GM23338 (cell line): ENCODE results near the gene TRA2A. TPM values are rescaled to one million over a fixed set of nuclear protein-coding genes. Genes with fewer than 3 reads are reported as not detected.
"Not testable (repeated sequence)": the region's sequence is repeated elsewhere in the genome, so short reads cannot be mapped to it uniquely, and the experiment has no call there.

Source experiments
- ATAC-seq: fragments of 200-7000 bp; cut with Tn5 transposase; 3 replicates; pipeline ENCODE4 v1.9.1; 2020
- DNase-seq: peaks from one replicate; pipeline ENCODE4 v3.0.0-alpha.2; 2015; ENCODE audit warnings: low spot score
- H2AFZ ChIP-seq: fragments of 200-600 bp; sonication (generic); 2 replicates; pipeline ENCODE4 v1.8.0; 2016; ENCODE audit warnings: antibody characterized with exemption, mild to moderate bottlenecking, moderate library complexity
- H3F3A ChIP-seq: fragments of 200-600 bp; sonication (generic); replicated peaks from 2 replicates; pipeline ENCODE4 v1.8.0; 2017; ENCODE audit warnings: antibody characterized with exemption, mixed run types, low read depth
- H3K27ac ChIP-seq: fragments of 200-600 bp; sonication (generic); 2 replicates; pipeline ENCODE4 v1.6.1; 2016; ENCODE audit warnings: low read depth
- H3K27me3 ChIP-seq: fragments of 200-600 bp; sonication (generic); 2 replicates; pipeline ENCODE4 v1.8.0; 2016; ENCODE audit warnings: mild to moderate bottlenecking, mixed run types, moderate library complexity; ENCODE audit not compliant: insufficient read depth
- H3K36me3 ChIP-seq: fragments of 200-600 bp; sonication (generic); 2 replicates; pipeline ENCODE4 v1.8.0; 2016; ENCODE audit warnings: mild to moderate bottlenecking; ENCODE audit not compliant: insufficient read depth
- H3K4me1 ChIP-seq: fragments of 200-600 bp; sonication (generic); 2 replicates; pipeline ENCODE4 v1.8.0; 2016; ENCODE audit warnings: mild to moderate bottlenecking, moderate library complexity; ENCODE audit not compliant: insufficient read depth
- H3K4me2 ChIP-seq: fragments of 200-600 bp; sonication (generic); 2 replicates; pipeline ENCODE4 v1.7.1; 2017; ENCODE audit warnings: mixed run types
- H3K4me3 ChIP-seq: fragments of 200-600 bp; sonication (generic); 2 replicates; pipeline ENCODE4 v1.6.1; 2016; ENCODE audit warnings: mixed run types
- H3K79me2 ChIP-seq: fragments of 200-600 bp; sonication (generic); replicated peaks from 2 replicates; pipeline ENCODE4 v1.8.0; 2017; ENCODE audit warnings: mild to moderate bottlenecking; ENCODE audit not compliant: insufficient read depth
- H3K9me2 ChIP-seq: fragments of 200-600 bp; sonication (generic); 2 replicates; pipeline ENCODE4 v1.8.0; 2017; ENCODE audit not compliant: insufficient read depth
- H4K20me1 ChIP-seq: fragments of 200-600 bp; sonication (generic); replicated peaks from 2 replicates; pipeline ENCODE4 v1.8.0; 2017; ENCODE audit warnings: mild to moderate bottlenecking; ENCODE audit not compliant: insufficient read depth
- H3K27ac Mint-ChIP-seq: 2 replicates; pipeline ENCODE4 v1.8.0; 2020; ENCODE audit warnings: inconsistent platforms, mild to moderate bottlenecking, moderate library complexity, mixed read lengths
- H3K27me3 Mint-ChIP-seq: 3 replicates; pipeline ENCODE4 v1.8.0; 2022; ENCODE audit warnings: low read depth, mild to moderate bottlenecking, moderate library complexity, mixed read lengths, inconsistent platforms; ENCODE audit not compliant: insufficient read depth, poor library complexity
- H3K36me3 Mint-ChIP-seq: 3 replicates; pipeline ENCODE4 v1.8.0; 2021; ENCODE audit warnings: low read depth, mild to moderate bottlenecking, inconsistent platforms, moderate library complexity, mixed read lengths
- H3K4me1 Mint-ChIP-seq: 3 replicates; pipeline ENCODE4 v1.8.0; 2020; ENCODE audit warnings: mild to moderate bottlenecking, inconsistent platforms, mixed read lengths
- H3K4me3 Mint-ChIP-seq: 3 replicates; pipeline ENCODE4 v1.8.0; 2021; ENCODE audit warnings: moderate library complexity, mild to moderate bottlenecking, inconsistent platforms, mixed read lengths
- H3K9me3 Mint-ChIP-seq: 3 replicates; pipeline ENCODE4 v1.8.0; 2020; ENCODE audit warnings: moderate library complexity, mild to moderate bottlenecking, inconsistent platforms, mixed read lengths
- CREB1 ChIP-seq: fragments of 250-450 bp; sonication (Bioruptor Pico); IDR thresholded peaks from 2 replicates; pipeline ENCODE4 v1.5.0; 2020; ENCODE audit warnings: low read depth, mild to moderate bottlenecking, moderate library complexity
- EZH2 ChIP-seq: fragments of 200-600 bp; sonication (generic); IDR thresholded peaks from one replicate; pipeline ENCODE4 v1.8.0; 2017; ENCODE audit warnings: antibody characterized with exemption, mild to moderate bottlenecking, low read depth; ENCODE audit not compliant: unreplicated experiment
- EZH2phosphoT487 ChIP-seq: fragments of 200-600 bp; sonication (generic); IDR thresholded peaks from one replicate; pipeline ENCODE4 v1.8.1; 2018; ENCODE audit warnings: antibody characterized with exemption; ENCODE audit not compliant: unreplicated experiment
- JUNB ChIP-seq: IDR thresholded peaks from one replicate; pipeline ENCODE4 v1.6.1; 2016; ENCODE audit warnings: antibody characterized with exemption; ENCODE audit not compliant: unreplicated experiment
- POLR2AphosphoS5 ChIP-seq: IDR thresholded peaks from 2 replicates; pipeline ENCODE4 v1.6.1; 2016; ENCODE audit warnings: antibody characterized with exemption, low read depth
- ZNF114 ChIP-seq: fragments of 250-450 bp; sonication (Bioruptor Pico); IDR thresholded peaks from 2 replicates; pipeline ENCODE4 v1.5.0; 2020; ENCODE audit warnings: mild to moderate bottlenecking, moderate library complexity
- ZNF331 ChIP-seq: fragments of 250-450 bp; sonication (Bioruptor Pico); IDR thresholded peaks from 2 replicates; pipeline ENCODE4 v1.5.0; 2020; ENCODE audit warnings: low read depth, mild to moderate bottlenecking, moderate library complexity
- polyA plus RNA-seq: library from polyadenylated mRNA; unstranded; fragments of >200 nt; fragmentation: Nextera tagmentation; extraction: Ambion mirVana; gene quantifications from 2 replicates; pipeline ENCODE4 v1.2.1, GENCODE V29; 2016
- total RNA-seq: library from RNA; depleted of rRNA; stranded (reverse); fragments of >200 nt; shearing (Covaris generic); gene quantifications from 2 replicates; pipeline ENCODE4 v1.2.3, GENCODE V29; 2014
- TF ChIP-seq, protein P1 (sequence below): IDR thresholded peaks from 2 replicates; pipeline ENCODE4 v1.6.1; 2016; ENCODE audit warnings: antibody characterized with exemption

Gene TRA2A
- total and polyA plus RNA-seq, 2 experiments from 2014 or later = 82.6 to 271 TPM

DNA sequence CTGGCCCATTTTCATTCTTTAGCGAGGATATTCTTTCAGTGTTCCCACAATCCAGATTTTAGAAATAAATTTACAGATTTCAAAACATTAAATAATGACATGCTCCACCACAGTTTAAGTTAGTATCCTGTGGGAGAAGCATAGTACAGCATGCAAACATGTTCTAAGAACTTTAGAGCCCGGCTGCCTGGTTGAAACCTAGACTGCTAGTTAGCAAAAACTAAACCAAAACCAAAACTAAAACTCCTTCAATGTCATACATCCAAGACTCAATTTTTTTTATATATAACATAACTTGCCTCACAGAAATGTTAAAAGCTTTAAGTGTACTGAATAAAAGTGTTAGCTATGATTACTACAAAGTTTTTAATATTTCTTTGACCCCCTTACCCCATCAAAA lies 17.0 kb downstream of the TRA2A start:
- DNase-seq (no peak), ATAC-seq (no peak)
- TF ChIP-seq ZNF114 (CRISPR knock-in tag) (no peak), CREB1 (no peak), JUNB (no peak), ZNF331 (no peak)
- Mint-ChIP-seq H3K27ac (no peak overlapping the region), H3K36me3 (peaks cover 98% of the 10 kb centered on the region), H3K4me3 (no peak overlapping the region), H3K4me1 (0 out of 3 replicates have a peak, but pooled peaks cover 2% of the 10 kb centered on the region), H3K9me3 (no peaks in the 10 kb centered on the region), H3K27me3 (peaks cover 10% of the 10 kb centered on the region)
- Histone ChIP-seq H3K79me2 (peaks cover 95% of the 10 kb centered on the region), H3F3A (no peaks in the 10 kb centered on the region; the same call in 1 of the 2 replicates), H3K4me3 (no peak overlapping the region), H4K20me1 (peaks cover 60% of the 10 kb centered on the region), H3K36me3 (peaks cover 73% of the 10 kb centered on the region), H2AFZ (no peak overlapping the region), H3K27ac (peak overlapping the region; percentile 78), H3K9me2 (no peaks in the 10 kb centered on the region), H3K4me2 (no peak overlapping the region), H3K27me3 (no peaks in the 10 kb centered on the region), H3K4me1 (no peaks in the 10 kb centered on the region)

- peaks cover 95% of the 10 kb centered on the region for H3K79me2 ChIP-seq
- H3K27me3 Mint-ChIP-seq, H3K4me1 ChIP-seq, H3K4me1 Mint-ChIP-seq, DNase-seq, ATAC-seq, H3F3A ChIP-seq, H3K9me2 ChIP-seq, H3K4me3 Mint-ChIP-seq, H3K4me2 ChIP-seq, H2AFZ ChIP-seq, H3K4me3 ChIP-seq, H3K9me3 Mint-ChIP-seq, H3K27me3 ChIP-seq: not testable (repeated sequence)
- Mint-ChIP-seq H3K36me3 (peaks cover 98% of the 10 kb centered on the region), H3K27ac (peak overlapping the region; percentile 38; the same call in 1 of the 2 replicates)
- H3K27ac ChIP-seq = peak overlapping the region; percentile 78
- H4K20me1 ChIP-seq = peaks cover 65% of the 10 kb centered on the region
- H3K36me3 ChIP-seq = peaks cover 73% of the 10 kb centered on the region
Observed at GRCh38 chr7:23513746-23514145, 18.0 kb downstream of the TRA2A start.

GRCh38 chr7:23494009-23494408 lies 37.8 kb downstream of the TRA2A start:
- Mint-ChIP-seq H3K36me3 (no peaks in the 10 kb centered on the region), H3K4me1 (peaks cover 10% of the 10 kb centered on the region), H3K4me3 (no peak overlapping the region), H3K27ac (no peak overlapping the region), H3K27me3 (peaks cover 6% of the 10 kb centered on the region), H3K9me3 (no peaks in the 10 kb centered on the region; the same call in 2 of the 3 replicates)
- H3K27me3 ChIP-seq = no peaks in the 10 kb centered on the region
- no peak overlapping the region for H3K4me2 ChIP-seq
- TF ChIP-seq EZH2 (no peak), CREB1 (no peak), EZH2phosphoT487 (no peak), POLR2AphosphoS5 (no peak)
- TF ChIP-seq, protein P1, sequence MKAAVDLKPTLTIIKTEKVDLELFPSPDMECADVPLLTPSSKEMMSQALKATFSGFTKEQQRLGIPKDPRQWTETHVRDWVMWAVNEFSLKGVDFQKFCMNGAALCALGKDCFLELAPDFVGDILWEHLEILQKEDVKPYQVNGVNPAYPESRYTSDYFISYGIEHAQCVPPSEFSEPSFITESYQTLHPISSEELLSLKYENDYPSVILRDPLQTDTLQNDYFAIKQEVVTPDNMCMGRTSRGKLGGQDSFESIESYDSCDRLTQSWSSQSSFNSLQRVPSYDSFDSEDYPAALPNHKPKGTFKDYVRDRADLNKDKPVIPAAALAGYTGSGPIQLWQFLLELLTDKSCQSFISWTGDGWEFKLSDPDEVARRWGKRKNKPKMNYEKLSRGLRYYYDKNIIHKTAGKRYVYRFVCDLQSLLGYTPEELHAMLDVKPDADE = no peak
- peaks cover 7% of the 10 kb centered on the region for H4K20me1 ChIP-seq
- no peaks in the 10 kb centered on the region for H3K4me1 ChIP-seq
- no peaks in the 10 kb centered on the region for H3K79me2 ChIP-seq
- no peak overlapping the region for H2AFZ ChIP-seq
- H3K9me2 ChIP-seq = no peaks in the 10 kb centered on the region
- H3K36me3 ChIP-seq = no peaks in the 10 kb centered on the region
- H3F3A ChIP-seq = no peaks in the 10 kb centered on the region
- no peak overlapping the region for H3K4me3 ChIP-seq
- ATAC-seq = no peak
- no peak for DNase-seq
- peak overlapping the region; percentile 60; the same call in 1 of the 2 replicates for H3K27ac ChIP-seq
